ENCODE data around the gene KIF17.

The KIF17 gene

DNA sequence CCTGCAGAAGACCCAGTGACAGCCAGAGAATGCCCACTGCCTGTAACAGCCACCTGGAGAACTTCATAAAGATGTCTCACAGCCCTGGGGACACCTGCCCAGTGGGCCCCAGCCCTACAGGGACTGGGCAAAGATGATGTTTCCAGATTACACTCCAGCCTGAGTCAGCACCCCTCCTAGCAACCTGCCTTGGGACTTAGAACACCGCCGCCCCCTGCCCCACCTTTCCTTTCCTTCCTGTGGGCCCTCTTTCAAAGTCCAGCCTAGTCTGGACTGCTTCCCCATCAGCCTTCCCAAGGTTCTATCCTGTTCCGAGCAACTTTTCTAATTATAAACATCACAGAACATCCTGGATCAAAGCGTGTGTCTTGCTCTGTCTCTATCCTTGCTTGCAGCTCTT lies 99.3 kb downstream of the KIF17 start:
- no peaks in the 10 kb centered on the region for H3K27me3 ChIP-seq (ENCODE audit: low read depth)
- no peak for DNase-seq (ENCODE audit: low spot score in 2 of 2)
- H3K4me1 ChIP-seq: peaks cover 4% of the 10 kb centered on the region
- in situ Hi-C loops (cut with MboI; ENCODE audit: low sequenced_read_pairs): no loop called here
- H3K9me3 ChIP-seq: no peaks in the 10 kb centered on the region
- no peaks in the 10 kb centered on the region for H3K36me3 ChIP-seq (replicated peaks)
- no peak overlapping the region for H3K4me3 ChIP-seq

DNA sequence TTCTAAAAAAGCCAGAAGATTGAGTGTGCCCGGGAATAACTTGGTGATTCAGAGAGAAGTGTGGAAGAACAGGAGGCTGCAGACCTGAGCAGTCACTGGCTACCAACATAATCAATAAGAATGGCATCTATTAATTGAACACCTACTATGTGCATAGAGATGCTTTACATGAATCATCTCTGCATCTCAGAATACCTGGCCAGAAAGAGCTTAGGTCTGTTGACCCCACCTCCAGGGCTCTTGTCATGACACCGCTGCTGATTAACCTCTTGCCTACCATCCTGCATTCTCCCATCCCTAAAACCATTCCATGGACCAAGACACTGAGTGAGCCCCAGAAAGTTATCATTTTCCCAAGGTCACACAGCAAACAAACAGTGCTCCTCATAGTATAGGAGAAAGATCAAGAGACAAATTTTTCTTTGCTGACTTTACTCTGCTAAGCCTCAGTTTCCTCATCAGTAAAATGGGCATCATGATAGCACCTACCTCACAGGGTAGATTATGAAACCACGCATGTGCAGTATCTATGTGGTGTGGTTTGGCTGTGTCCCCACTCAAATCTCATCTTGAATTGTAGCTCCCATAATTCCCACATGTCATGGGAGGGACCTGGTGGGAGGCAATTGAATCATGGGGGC lies 100.8 kb downstream of the KIF17 start:
- peaks cover 15% of the 10 kb centered on the region for H3K4me1 ChIP-seq
- H3K9me3 ChIP-seq: no peaks in the 10 kb centered on the region
- H3K36me3 ChIP-seq (replicated peaks): no peaks in the 10 kb centered on the region
- H3K27me3 ChIP-seq (ENCODE audit: low read depth): no peaks in the 10 kb centered on the region
- in situ Hi-C loops (cut with MboI; ENCODE audit: low sequenced_read_pairs): no loop called here
- H3K4me3 ChIP-seq: no peak overlapping the region
- no peak for DNase-seq (ENCODE audit: low spot score in 2 of 2)

DNA sequence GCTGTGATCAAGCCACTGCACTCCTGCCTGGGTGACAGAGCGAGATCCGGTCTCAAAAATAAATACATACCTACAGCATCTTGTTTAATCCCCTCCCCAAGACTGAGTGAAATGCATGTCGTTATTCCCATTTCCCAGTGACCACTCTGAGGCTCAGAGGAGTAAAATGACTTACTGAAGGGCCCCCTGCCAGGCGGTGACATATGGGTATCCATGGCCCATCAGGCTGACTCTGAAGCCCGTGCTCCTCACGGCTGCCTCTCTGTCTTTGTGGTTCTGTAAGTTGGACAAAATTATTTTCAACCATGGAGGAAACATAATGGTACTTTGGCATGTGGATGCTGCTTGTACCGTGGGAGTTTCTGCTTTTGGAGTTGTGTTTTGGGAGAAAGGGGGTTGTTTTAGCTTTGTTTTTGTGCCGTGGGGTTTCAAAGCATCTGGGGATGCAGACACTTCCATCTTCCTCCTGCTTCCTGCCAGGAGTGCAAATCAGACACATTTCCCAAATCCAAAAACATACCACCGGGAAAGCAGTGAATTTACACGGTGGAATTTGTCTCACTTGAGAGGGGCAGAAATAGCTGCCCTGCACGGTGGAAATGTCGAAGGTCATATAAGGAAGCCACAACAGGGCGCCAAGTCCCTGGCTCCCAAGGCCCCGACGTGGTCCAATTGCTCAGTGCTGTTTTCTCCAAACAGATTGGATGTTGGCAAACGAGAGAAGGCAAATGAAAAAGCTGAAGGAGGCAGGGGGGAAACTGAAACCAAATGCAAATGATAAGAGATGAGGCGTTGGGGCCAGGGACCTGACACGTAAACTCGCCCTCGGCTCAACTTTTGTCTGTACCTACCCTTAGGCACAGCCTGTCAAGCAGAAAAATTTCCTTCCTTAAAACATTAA lies 101.6 kb downstream of the KIF17 start:
- Histone ChIP-seq H3K4me3 (no peak overlapping the region), H3K27me3 (ENCODE audit: low read depth) (no peaks in the 10 kb centered on the region), H3K9me3 (no peaks in the 10 kb centered on the region), H3K36me3 (replicated peaks) (no peaks in the 10 kb centered on the region), H3K4me1 (peaks cover 15% of the 10 kb centered on the region)
- in situ Hi-C loops (cut with MboI; ENCODE audit: low sequenced_read_pairs): no loop called here
- no peak for DNase-seq (ENCODE audit: low spot score in 2 of 2)

GRCh38 chr1:20614131-20614579 lies 103.7 kb downstream of the KIF17 start:
- Histone ChIP-seq H3K27me3 (ENCODE audit: low read depth) (no peaks in the 10 kb centered on the region), H3K4me1 (peaks cover 15% of the 10 kb centered on the region), H3K36me3 (replicated peaks) (no peaks in the 10 kb centered on the region), H3K9me3 (no peaks in the 10 kb centered on the region), H3K4me3 (no peak overlapping the region)
- in situ Hi-C loops (cut with MboI; ENCODE audit: low sequenced_read_pairs): no loop called here
- no peak for DNase-seq (ENCODE audit: low spot score in 2 of 2)

All from HAP-1 (cell line).